ENCODE measurements around the gene SPPL2A. TPM values are rescaled to one million over a fixed set of nuclear protein-coding genes. Genes with fewer than 3 reads are reported as not detected.
A peak's percentile ranks its signal among the peaks of the same experiment; 100 is the strongest.

SPPL2A gene
- total and polyA plus RNA-seq, 9 of the 15 experiments (the other 6 are each of a cell fraction or from before 2014, with no cell fraction given), result 9.8 to 66.1 (median 38.0) TPM

- TF ChIP-seq CTCFL (IDR thresholded peaks at IDR 0.05; ENCODE audit: borderline replicate concordance, insufficient read depth, low read depth, low read length, poor library complexity, severe bottlenecking) (no peak), ZNF121 (CRISPR knock-in tag; conservative IDR thresholded peaks at IDR 0.05) (no peak), PHTF2 (CRISPR knock-in tag; IDR thresholded peaks at IDR 0.05) (no peak), PRDM10 (IDR thresholded peaks at IDR 0.05; ENCODE audit: partially characterized antibody) (peak; percentile 51), NBN (IDR thresholded peaks at IDR 0.05; ENCODE audit: low read depth) (peak; percentile 94), ZBTB43 (CRISPR knock-in tag; IDR thresholded peaks at IDR 0.05) (no peak), PPARD (CRISPR knock-in tag; IDR thresholded peaks at IDR 0.05) (no peak), FOXP1 (CRISPR knock-in tag; IDR thresholded peaks at IDR 0.05) (no peak), PKNOX1 (IDR thresholded peaks at IDR 0.05) (peak; percentile 31; the same call in 1 of the 2 replicates), NFIX (CRISPR knock-in tag; IDR thresholded peaks at IDR 0.05; ENCODE audit: low read depth) (no peak), ZNF644 (tag; IDR thresholded peaks at IDR 0.05; ENCODE audit: low read depth) (no peak; the same call in 1 of the 2 replicates), SMAD4 (CRISPR knock-in tag; conservative IDR thresholded peaks at IDR 0.05) (peak; percentile 74), CAMTA2 (CRISPR knock-in tag; conservative IDR thresholded peaks at IDR 0.05) (peak; percentile 42; the same call in 1 of the 2 replicates), ZNF263 (CRISPR knock-in tag; IDR thresholded peaks at IDR 0.05; ENCODE audit: borderline replicate concordance) (0 out of 2 replicates have a peak, but pooled peaks have one; percentile 20), ARID2 (IDR thresholded peaks at IDR 0.05) (no peak), SMAD3 (CRISPR knock-in tag; conservative IDR thresholded peaks at IDR 0.05) (0 out of 2 replicates have a peak, but pooled peaks have one; percentile 6), XRCC5 (IDR thresholded peaks at IDR 0.05; ENCODE audit: low read depth, low read length) (no peak), ZNF253 (CRISPR knock-in tag; conservative IDR thresholded peaks at IDR 0.05) (no peak)
Observed at GRCh38 chr15:50765195-50765967, at the start of gene SPPL2A (continued).
